Stomach (tissue), 4 donors: ENCODE data around the gene HS6ST3.

Experiments
- POLR2A ChIP-seq, 4 donors: fragments of 450-650 bp; IDR thresholded peaks; one replicate each; pipeline ENCODE4 v1.6.1; 2016; ENCODE audit warnings: antibody characterized with exemption in 4 of 4, control low read depth in 2 of 4, mild to moderate bottlenecking in 1 of 4, moderate library complexity in 1 of 4
- POLR2AphosphoS5 ChIP-seq, 3 donors: sonication (generic); formaldehyde crosslinking; IDR thresholded peaks; one replicate each; pipeline ENCODE4 v1.6.1; 2016; ENCODE audit warnings: antibody characterized with exemption in 3 of 3

- TF ChIP-seq POLR2AphosphoS5 (IDR thresholded peaks at IDR 0.05) (no peak), POLR2A (IDR thresholded peaks at IDR 0.05) (no peak)
Measured at GRCh38 chr13:96112936-96113335, 23.0 kb downstream of the HS6ST3 start.
